Tibial nerve (tissue), 4 donors: ENCODE data around the gene NUDT6. TPM values are rescaled to one million over a fixed set of nuclear protein-coding genes. Genes with fewer than 3 reads are reported as not detected.

Experiments used
- DNase-seq, 2 donors: peaks; one replicate each; pipeline ENCODE4 v3.0.0-alpha.2; 2019; ENCODE audit warnings: low spot score in 2 of 2
- H3K27ac ChIP-seq, 4 donors: fragments of 200-600 bp; sonication (generic) in 3 of 4; one replicate each; pipeline ENCODE4 v1.5.1; 2017 to 2019; ENCODE audit warnings: mild to moderate bottlenecking in 1 of 4
- H3K27me3 ChIP-seq, 2 donors: fragments of 200-600 bp; sonication (generic) in 1 of 2; one replicate each; pipeline versions ENCODE4 v1.5.1 to v1.6.0; 2017 to 2019
- H3K36me3 ChIP-seq, 3 donors: fragments of 200-600 bp; sonication (generic); one replicate each; pipeline ENCODE4 v1.5.1; 2018 to 2019
- H3K4me1 ChIP-seq, 4 donors: fragments of 200-600 bp; sonication (generic) in 3 of 4; one replicate each; pipeline ENCODE4 v1.5.1; 2017 to 2019
- H3K4me3 ChIP-seq, 4 donors: fragments of 200-600 bp; sonication (generic) in 3 of 4; one replicate each; pipeline ENCODE4 v1.5.1; 2017 to 2019; ENCODE audit warnings: mild to moderate bottlenecking in 1 of 4, moderate library complexity in 1 of 4
- H3K9me3 ChIP-seq, 4 donors: fragments of 200-600 bp; sonication (generic) in 3 of 4; one replicate each; pipeline ENCODE4 v1.5.1; 2017 to 2019
- EP300 ChIP-seq, 2 donors: sonication (generic); formaldehyde crosslinking; IDR thresholded peaks; one replicate each; pipeline ENCODE4 v1.6.1; 2017; ENCODE audit warnings: antibody characterized with exemption in 2 of 2, mild to moderate bottlenecking in 1 of 2
- POLR2A ChIP-seq, 2 donors: fragments of 450-650 bp; IDR thresholded peaks; one replicate each; pipeline ENCODE4 v1.6.1; 2017; ENCODE audit warnings: antibody characterized with exemption in 2 of 2, mild to moderate bottlenecking in 2 of 2, moderate library complexity in 2 of 2
- WGBS, 2 donors: methylation state at CpG; one replicate each; pipeline ENCODE4 v1.1.5; 2018; 5-methylcytosine and 5-hydroxymethylcytosine counted together
- total RNA-seq, 4 donors: library from RNA; depleted of rRNA; stranded (reverse); fragments of >200 nt; gene quantifications; one replicate each; pipeline ENCODE4 v1.1.0, GENCODE V29; 2016
- TF ChIP-seq, protein P1 (sequence below), 5 experiments: fragments of 200-600 bp in 3 of 5; fragments of 450-650 bp in 2 of 5; sonication (generic) in 3 of 5; IDR thresholded peaks; one replicate each; pipeline ENCODE4 v1.5.1; 2016 to 2019; ENCODE audit warnings: antibody characterized with exemption in 5 of 5, mild to moderate bottlenecking in 3 of 5, moderate library complexity in 2 of 5

The NUDT6 gene
- total RNA-seq, 4 donors from 2014 or later = 8.7 to 20.1 (median 11.0) TPM

DNA sequence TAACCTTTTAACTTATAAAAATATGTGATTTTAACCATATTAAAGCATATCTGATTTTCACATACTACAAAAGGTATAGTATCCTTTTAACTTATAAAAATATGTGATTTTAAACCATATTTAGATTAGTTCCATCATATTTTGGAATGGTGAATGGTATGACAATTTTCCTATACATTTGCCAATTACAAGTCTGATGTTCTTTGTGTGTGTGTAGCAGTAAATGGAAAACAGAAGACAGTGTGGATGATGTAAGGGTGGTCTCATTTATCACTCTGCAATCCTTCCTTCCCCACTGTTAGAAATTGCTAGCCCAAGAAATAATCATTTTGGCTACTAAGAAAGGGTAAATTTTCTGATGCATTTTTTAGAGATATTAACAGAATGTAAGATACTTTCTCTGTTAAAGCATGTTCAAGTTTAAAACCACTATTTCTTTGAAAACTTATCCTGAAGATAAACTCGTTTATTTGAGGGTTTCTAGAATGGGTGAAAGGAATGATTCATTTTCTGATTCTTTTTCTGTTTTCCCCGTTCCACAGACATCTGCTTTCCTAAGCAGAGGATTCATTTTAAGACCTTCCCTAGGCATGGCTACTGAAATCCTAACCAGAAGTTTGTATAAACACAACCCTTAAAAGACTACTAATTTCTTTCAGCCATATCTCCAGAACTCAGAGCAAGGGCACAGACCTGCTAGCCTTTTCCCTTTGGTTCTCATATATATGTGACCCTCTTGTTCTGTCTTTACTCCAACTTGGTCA lies 21.0 kb downstream of the NUDT6 start:
- peak overlapping the region in 1 of 4 donors; percentile 44 for H3K27ac ChIP-seq
- no peak for DNase-seq
- WGBS, 2 donors = 42 to 47% methylated on average over 2 of the region's 2 CpGs
- peaks cover 0 to 15% (median 0%) of the 10 kb centered on the region in 3 donors for H3K36me3 ChIP-seq
- no peak overlapping the region for H3K4me3 ChIP-seq
- no peak for TF ChIP-seq EP300 (IDR thresholded peaks at IDR 0.05)
- TF ChIP-seq, protein P1, sequence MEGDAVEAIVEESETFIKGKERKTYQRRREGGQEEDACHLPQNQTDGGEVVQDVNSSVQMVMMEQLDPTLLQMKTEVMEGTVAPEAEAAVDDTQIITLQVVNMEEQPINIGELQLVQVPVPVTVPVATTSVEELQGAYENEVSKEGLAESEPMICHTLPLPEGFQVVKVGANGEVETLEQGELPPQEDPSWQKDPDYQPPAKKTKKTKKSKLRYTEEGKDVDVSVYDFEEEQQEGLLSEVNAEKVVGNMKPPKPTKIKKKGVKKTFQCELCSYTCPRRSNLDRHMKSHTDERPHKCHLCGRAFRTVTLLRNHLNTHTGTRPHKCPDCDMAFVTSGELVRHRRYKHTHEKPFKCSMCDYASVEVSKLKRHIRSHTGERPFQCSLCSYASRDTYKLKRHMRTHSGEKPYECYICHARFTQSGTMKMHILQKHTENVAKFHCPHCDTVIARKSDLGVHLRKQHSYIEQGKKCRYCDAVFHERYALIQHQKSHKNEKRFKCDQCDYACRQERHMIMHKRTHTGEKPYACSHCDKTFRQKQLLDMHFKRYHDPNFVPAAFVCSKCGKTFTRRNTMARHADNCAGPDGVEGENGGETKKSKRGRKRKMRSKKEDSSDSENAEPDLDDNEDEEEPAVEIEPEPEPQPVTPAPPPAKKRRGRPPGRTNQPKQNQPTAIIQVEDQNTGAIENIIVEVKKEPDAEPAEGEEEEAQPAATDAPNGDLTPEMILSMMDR (IDR thresholded peaks at IDR 0.05) = no peak
- TF ChIP-seq POLR2A (IDR thresholded peaks at IDR 0.05) = no peak
- H3K9me3 ChIP-seq = no peaks in the 10 kb centered on the region
- no peaks in the 10 kb centered on the region for H3K27me3 ChIP-seq
- H3K4me1 ChIP-seq = peaks cover 0 to 36% (median 2%) of the 10 kb centered on the region in 4 donors

DNA sequence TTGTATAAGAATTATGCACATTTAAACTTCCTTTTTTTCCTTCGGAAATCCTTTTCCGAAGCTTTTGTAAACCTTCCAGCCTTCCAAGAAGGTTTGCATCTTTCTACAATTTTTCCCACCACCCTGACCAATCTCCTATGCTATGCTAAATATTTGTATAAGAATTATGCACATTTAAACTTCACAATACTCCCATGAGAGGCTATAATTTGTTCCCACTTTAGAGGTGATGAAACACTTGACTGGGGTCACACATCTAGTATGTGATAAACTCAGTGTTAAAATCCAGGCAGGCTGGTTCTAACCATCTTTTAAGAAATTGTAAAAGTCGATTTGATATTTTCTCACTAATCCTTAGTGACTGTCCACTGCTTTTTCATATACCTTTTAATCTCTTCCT lies 22.1 kb downstream of the NUDT6 start:
- TF ChIP-seq EP300 (IDR thresholded peaks at IDR 0.05) (no peak), POLR2A (IDR thresholded peaks at IDR 0.05) (no peak)
- TF ChIP-seq, protein P1 (IDR thresholded peaks at IDR 0.05) = no peak
- Histone ChIP-seq H3K36me3 (peaks cover 0 to 8% (median 0%) of the 10 kb centered on the region in 3 donors), H3K4me3 (no peak overlapping the region), H3K4me1 (peaks cover 0 to 47% (median 8%) of the 10 kb centered on the region in 4 donors), H3K9me3 (no peaks in the 10 kb centered on the region), H3K27me3 (no peaks in the 10 kb centered on the region), H3K27ac (peak overlapping the region in 2 of 4 donors; percentile 5 to 44)
- WGBS, 2 donors = 68 to 81% methylated on average over 3 of the region's 3 CpGs
- no peak for DNase-seq

DNA sequence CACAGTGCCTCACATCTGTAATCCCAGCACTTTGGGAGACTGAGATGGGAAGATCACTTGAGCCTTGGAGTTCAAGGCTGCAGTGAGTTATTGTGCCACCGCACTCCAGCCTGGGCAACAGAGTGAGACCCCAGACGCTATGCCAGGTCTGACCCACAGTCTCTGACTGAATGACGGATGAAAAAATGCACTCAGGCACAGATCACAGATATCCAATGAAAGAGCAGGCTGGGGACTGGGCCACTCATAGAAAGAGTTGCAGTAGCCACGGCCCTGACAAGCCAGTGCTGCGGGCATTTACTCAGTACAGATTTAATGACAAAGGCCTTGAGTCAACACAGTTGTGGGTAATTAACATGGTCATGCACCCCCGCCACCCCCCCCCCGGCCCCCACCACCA lies 22.7 kb downstream of the NUDT6 start:
- no peak for DNase-seq
- WGBS, 2 donors = 83 to 90% methylated on average over 5 to 7 of the region's 7 CpGs
- Histone ChIP-seq H3K36me3 (peaks cover 0 to 1% (median 0%) of the 10 kb centered on the region in 3 donors), H3K27me3 (no peaks in the 10 kb centered on the region), H3K4me3 (no peak overlapping the region), H3K27ac (peak overlapping the region in 1 of 4 donors; percentile 5), H3K4me1 (peaks cover 0 to 52% (median 8%) of the 10 kb centered on the region in 4 donors), H3K9me3 (no peaks in the 10 kb centered on the region)
- TF ChIP-seq POLR2A (IDR thresholded peaks at IDR 0.05) = no peak
- TF ChIP-seq, protein P1 (IDR thresholded peaks at IDR 0.05) = no peak
- TF ChIP-seq EP300 (IDR thresholded peaks at IDR 0.05) = no peak

- Histone ChIP-seq H3K4me3 (no peak overlapping the region), H3K4me1 (peaks cover 0 to 52% (median 8%) of the 10 kb centered on the region in 4 donors), H3K9me3 (no peaks in the 10 kb centered on the region), H3K27ac (no peak overlapping the region), H3K36me3 (peaks cover 0 to 8% (median 0%) of the 10 kb centered on the region in 3 donors), H3K27me3 (no peaks in the 10 kb centered on the region)
- WGBS, 2 donors = 73 to 78% methylated on average over 2 of the region's 2 CpGs
- no peak for TF ChIP-seq EP300 (IDR thresholded peaks at IDR 0.05)
- TF ChIP-seq POLR2A (IDR thresholded peaks at IDR 0.05) = no peak
- TF ChIP-seq, protein P1 (IDR thresholded peaks at IDR 0.05) = no peak
- peak in 1 of 2 donors; percentile 36 for DNase-seq
Observed at GRCh38 chr4:122898370-122899150, 23.8 kb downstream of the NUDT6 start.
